ENCODE measurements around the gene COL23A1.
"Not testable (repeated sequence)": the region's sequence is repeated elsewhere in the genome, so short reads cannot be mapped to it uniquely, and the experiment has no call there.

COL23A1 gene

GRCh38 chr5:178331491-178331996, 258.6 kb downstream of the COL23A1 start:
- DNase-seq, result no peak

GRCh38 chr5:178330791-178331404, 259.3 kb downstream of the COL23A1 start:
- no peak for DNase-seq

GRCh38 chr5:178328826-178329730, 261.1 kb downstream of the COL23A1 start:
- DNase-seq, result no peak

GRCh38 chr5:178327931-178328711, 262.1 kb downstream of the COL23A1 start:
- no peak for DNase-seq

GRCh38 chr5:178327446-178327845, 262.7 kb downstream of the COL23A1 start:
- no peak for DNase-seq

GRCh38 chr5:178326374-178326715, 263.8 kb downstream of the COL23A1 start:
- no peak for DNase-seq

GRCh38 chr5:178325679-178326373, 264.4 kb downstream of the COL23A1 start:
- DNase-seq, result no peak

GRCh38 chr5:178325311-178325678, 264.9 kb downstream of the COL23A1 start:
- no peak for DNase-seq

- DNase-seq, result no peak
Observed at GRCh38 chr5:178324481-178325310, 265.5 kb downstream of the COL23A1 start.

- no peak for DNase-seq
Observed at GRCh38 chr5:178323961-178324360, 266.2 kb downstream of the COL23A1 start.

- no peak for DNase-seq
Observed at GRCh38 chr5:178323541-178323865, 266.7 kb downstream of the COL23A1 start.

GRCh38 chr5:178322736-178323540, 267.3 kb downstream of the COL23A1 start:
- no peak for DNase-seq

GRCh38 chr5:178320281-178320855, 269.8 kb downstream of the COL23A1 start:
- no peak for DNase-seq

GRCh38 chr5:178319541-178320041, 270.6 kb downstream of the COL23A1 start:
- DNase-seq, result no peak

- no peak for DNase-seq
Observed at GRCh38 chr5:178318893-178319292, 271.3 kb downstream of the COL23A1 start.

GRCh38 chr5:178318382-178318781, 271.8 kb downstream of the COL23A1 start:
- DNase-seq, result no peak

GRCh38 chr5:178317727-178318126, 272.5 kb downstream of the COL23A1 start:
- not testable (repeated sequence) for DNase-seq

GRCh38 chr5:178314961-178315820, 275.0 kb downstream of the COL23A1 start:
- DNase-seq, result no peak

- DNase-seq, result no peak
Observed at GRCh38 chr5:178314061-178314660, 276.0 kb downstream of the COL23A1 start.
